Muscle of leg (tissue), 11 donors: ENCODE data around the gene TUFM. TPM values are rescaled to one million over a fixed set of nuclear protein-coding genes. Genes with fewer than 3 reads are reported as not detected.
"Not testable (repeated sequence)": the region's sequence is repeated elsewhere in the genome, so short reads cannot be mapped to it uniquely, and the experiment has no call there.

ENCODE experiments used
- DNase-seq: peaks from one replicate; pipeline ENCODE4 v3.0.0; 2013
- H3K27ac ChIP-seq: one replicate; pipeline ENCODE4 v1.5.1; 2013; ENCODE audit warnings: mild to moderate bottlenecking, low read length, control low read depth
- H3K27me3 ChIP-seq: one replicate; pipeline ENCODE4 v1.6.1; 2013; ENCODE audit warnings: low read length; ENCODE audit not compliant: control insufficient read depth, insufficient read depth
- H3K36me3 ChIP-seq: one replicate; pipeline ENCODE4 v1.6.1; 2013; ENCODE audit warnings: low read length; ENCODE audit not compliant: control insufficient read depth, insufficient read depth
- H3K4me1 ChIP-seq: one replicate; pipeline ENCODE4 v1.6.1; 2013; ENCODE audit warnings: low read length; ENCODE audit not compliant: control insufficient read depth, insufficient read depth
- H3K4me3 ChIP-seq: one replicate; pipeline ENCODE4 v1.5.1; 2013; ENCODE audit warnings: low read length, control low read depth
- H3K9me3 ChIP-seq: replicated peaks from 2 replicates; pipeline ENCODE4 v1.6.1; 2013; ENCODE audit warnings: low read depth, low read length; ENCODE audit not compliant: control insufficient read depth
- WGBS: methylation state at CpG from one replicate; pipeline ENCODE4 v1.1.5; 2013; ENCODE audit warnings: missing lambda C conversion rate; ENCODE audit not compliant: insufficient coverage; 5-methylcytosine and 5-hydroxymethylcytosine counted together
- polyA plus RNA-seq, 8 donors: library from polyadenylated mRNA; unstranded; fragments of 120-200 nt; gene quantifications; one replicate each; pipeline versions ENCODE4 v1.2.1 to v1.2.3, GENCODE V29; 2013; ENCODE audit warnings: inconsistent platforms in 1 of 8, low replicate concordance in 1 of 8; ENCODE audit not compliant: insufficient read length in 8 of 8, insufficient read depth in 1 of 8
- total RNA-seq: library from RNA; stranded (reverse); fragments of 120-200 nt; gene quantifications from one replicate; pipeline ENCODE4 v1.2.4, GENCODE V29; 2013

Gene TUFM
- total and polyA plus RNA-seq, 9 donors = 87.9 to 193 (median 161) TPM

DNA sequence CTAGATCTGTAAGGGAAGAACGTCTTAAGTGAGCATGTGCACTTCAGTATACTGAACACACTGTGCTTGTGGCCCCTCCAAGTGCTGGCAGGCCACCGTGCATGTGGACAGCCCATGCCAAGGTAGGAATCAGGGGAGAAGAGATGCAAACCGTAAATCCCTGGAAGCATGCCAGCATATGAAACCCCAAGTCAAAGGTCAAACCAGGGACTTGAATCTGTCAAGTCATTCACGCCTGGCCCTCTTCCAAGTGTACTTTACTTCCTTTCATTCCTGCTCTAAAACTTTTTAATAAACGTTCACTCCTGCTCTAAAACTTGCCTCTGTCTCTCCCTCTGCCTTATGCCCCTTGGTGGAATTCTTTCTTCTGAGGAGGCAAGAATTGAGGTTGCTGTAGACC lies 26.1 kb downstream of the TUFM start:
- WGBS = 95% methylated on average over 4 of the region's 5 CpGs
- H3K4me3 ChIP-seq = no peak overlapping the region
- DNase-seq = no peak
- H3K27me3 ChIP-seq = no peaks in the 10 kb centered on the region
- H3K27ac ChIP-seq = no peak overlapping the region
- H3K36me3 ChIP-seq = no peaks in the 10 kb centered on the region
- H3K4me1 ChIP-seq = peaks cover 10% of the 10 kb centered on the region
- no peaks in the 10 kb centered on the region for H3K9me3 ChIP-seq

DNA sequence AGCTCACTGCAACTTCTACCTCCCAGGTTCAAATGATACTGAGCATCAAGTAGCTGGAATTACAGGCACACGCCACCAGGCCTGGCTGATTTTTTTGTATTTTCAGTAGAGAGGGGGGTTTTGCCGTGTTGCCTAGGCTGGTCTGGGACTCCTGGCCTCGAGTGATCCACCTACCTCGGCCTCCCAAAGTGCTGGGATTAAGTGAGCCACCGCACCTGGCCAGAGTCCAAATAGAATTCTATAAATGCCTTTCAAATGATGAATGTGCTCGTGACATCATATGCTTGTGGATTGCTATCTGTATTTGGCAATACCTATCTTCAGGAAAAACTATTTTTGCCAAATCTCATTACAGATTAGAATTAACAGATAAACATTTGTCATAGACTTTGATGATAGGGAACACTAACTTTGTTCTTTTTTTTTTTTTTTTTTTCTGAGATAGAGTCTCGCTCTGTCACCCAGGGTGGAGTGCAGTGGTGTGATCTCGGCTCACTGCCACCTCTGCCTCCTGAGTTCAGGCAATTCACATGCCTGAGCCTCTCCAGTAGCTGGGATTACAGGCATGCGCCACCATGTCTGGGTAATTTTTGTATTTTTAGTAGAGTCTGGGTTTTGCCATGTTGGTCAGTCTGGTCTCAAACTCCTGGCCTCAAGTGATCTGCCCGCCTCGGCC lies 38.6 kb downstream of the TUFM start:
- no CpG with 5 or more reads among the region's 11 CpGs for WGBS

DNA sequence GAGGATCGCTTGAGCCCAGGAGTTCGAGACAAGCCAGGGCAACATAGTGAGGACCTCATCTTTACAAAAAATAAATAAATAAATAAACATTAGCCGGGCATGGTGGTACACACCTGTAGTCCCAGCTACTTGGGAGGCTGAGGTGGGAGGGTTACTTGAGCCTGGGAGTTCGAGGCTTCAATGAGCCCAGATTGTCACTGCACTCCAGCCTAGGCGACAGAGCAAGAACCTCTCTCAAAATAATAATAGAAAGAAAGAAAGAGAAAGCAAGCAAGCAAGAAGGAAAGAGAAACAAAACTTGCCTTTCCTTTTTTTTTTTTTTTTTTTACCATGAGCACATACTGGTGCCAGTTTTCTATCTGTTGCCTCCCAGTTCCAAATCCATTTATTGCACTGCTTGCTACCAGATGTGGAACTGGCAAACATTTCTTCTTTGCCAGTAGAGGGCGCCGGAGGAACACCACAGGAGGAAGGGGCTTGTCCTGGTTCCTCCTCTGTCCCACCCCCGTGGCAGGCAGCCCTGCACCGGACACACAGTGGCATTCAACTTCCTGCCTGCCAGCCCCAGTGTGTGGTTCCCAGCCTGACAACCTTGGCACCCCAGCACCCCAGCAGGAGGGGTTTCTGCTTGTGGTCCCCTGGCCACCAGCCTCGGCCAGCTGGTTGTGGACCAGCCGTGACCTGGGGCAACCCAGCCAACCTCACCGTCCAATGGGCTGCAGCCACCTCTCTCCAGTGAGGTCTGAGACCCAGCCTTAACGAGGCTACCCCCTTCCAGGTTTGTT lies 43.7 kb downstream of the TUFM start:
- H3K4me3 ChIP-seq, H3K36me3 ChIP-seq: not testable (repeated sequence)
- DNase-seq = peak; percentile 86

More for the DNA sequence above, 38.6 kb downstream of the TUFM start:
- not testable (repeated sequence) for H3K4me1 ChIP-seq, H3K36me3 ChIP-seq, H3K9me3 ChIP-seq, H3K4me3 ChIP-seq, DNase-seq, H3K27me3 ChIP-seq, H3K27ac ChIP-seq

More for the DNA sequence above, 43.7 kb downstream of the TUFM start:
- not testable (repeated sequence) for H3K27ac ChIP-seq, H3K9me3 ChIP-seq, H3K27me3 ChIP-seq, H3K4me1 ChIP-seq
- no CpG with 5 or more reads among the region's 13 CpGs for WGBS

Other genes starting within 250 kb of the TUFM start
- 0.58 TPM for gene SULT1A2, start 249.3 kb downstream of the TUFM start, total RNA-seq
- 1 to 10 TPM in 2 of 8 donors, under 1 TPM in 6; 0.43 to 1.1 (median 0.92) TPM for gene SULT1A2, start 249.3 kb downstream of the TUFM start, polyA plus RNA-seq
- gene SULT1A1, start 236.3 kb downstream of the TUFM start, total RNA-seq = 32.3 TPM
- 10 to 100 TPM in 6 of 8 donors, 1 to 10 TPM in 2; 5.9 to 27.4 (median 13.1) TPM for gene SULT1A1, start 236.3 kb downstream of the TUFM start, polyA plus RNA-seq
- gene NPIPB8, start 208.3 kb downstream of the TUFM start, total RNA-seq = 0.71 TPM
- gene NPIPB8, start 208.3 kb downstream of the TUFM start, polyA plus RNA-seq = 1 to 10 TPM in 1 of 8 donors, under 1 TPM in 6, not detected in 1; 0.06 to 1.4 (median 0.55) TPM
- 364 TPM for gene EIF3C, start 134.9 kb downstream of the TUFM start, total RNA-seq
- gene EIF3C, start 134.9 kb downstream of the TUFM start, polyA plus RNA-seq = 100 to 1,000 TPM; 242 to 462 (median 336) TPM
- gene NPIPB9, start 94.6 kb downstream of the TUFM start, total RNA-seq = 1.2 TPM
- 1 to 10 TPM in 3 of 8 donors, under 1 TPM in 5; 0.49 to 2.8 (median 0.85) TPM for gene NPIPB9, start 94.6 kb downstream of the TUFM start, polyA plus RNA-seq
- gene ATXN2L, start 23.3 kb downstream of the TUFM start, total RNA-seq = 27.1 TPM
- gene ATXN2L, start 23.3 kb downstream of the TUFM start, polyA plus RNA-seq = 100 to 1,000 TPM in 2 of 8 donors, 10 to 100 TPM in 6; 66.4 to 107 (median 87.2) TPM
- gene SH2B1, start 17.5 kb upstream of the TUFM start, total RNA-seq = 22.3 TPM
- 10 to 100 TPM; 33.6 to 55.8 (median 47.6) TPM for gene SH2B1, start 17.5 kb upstream of the TUFM start, polyA plus RNA-seq
- gene ATP2A1, start 32.1 kb upstream of the TUFM start, total RNA-seq = 280 TPM
- gene ATP2A1, start 32.1 kb upstream of the TUFM start, polyA plus RNA-seq = 100 to 1,000 TPM; 168 to 587 (median 468) TPM
- 11.6 TPM for gene RABEP2, start 78.9 kb upstream of the TUFM start, total RNA-seq
- 10 to 100 TPM; 13.1 to 19.3 (median 15.5) TPM for gene RABEP2, start 78.9 kb upstream of the TUFM start, polyA plus RNA-seq
- 0.13 TPM for gene CD19, start 85.6 kb upstream of the TUFM start, total RNA-seq
- gene CD19, start 85.6 kb upstream of the TUFM start, polyA plus RNA-seq = under 1 TPM; 0.12 to 0.85 (median 0.31) TPM
- gene NFATC2IP, start 104.6 kb upstream of the TUFM start, total RNA-seq = 14.2 TPM
- 10 to 100 TPM; 12.7 to 35.8 (median 20.0) TPM for gene NFATC2IP, start 104.6 kb upstream of the TUFM start, polyA plus RNA-seq
- 12.0 TPM for gene SPNS1, start 128.4 kb upstream of the TUFM start, total RNA-seq
- gene SPNS1, start 128.4 kb upstream of the TUFM start, polyA plus RNA-seq = 10 to 100 TPM; 24.9 to 33.6 (median 29.4) TPM
- 1.4 TPM for gene LAT, start 138.7 kb upstream of the TUFM start, total RNA-seq
- gene LAT, start 138.7 kb upstream of the TUFM start, polyA plus RNA-seq = 1 to 10 TPM; 1.8 to 3.9 (median 3.3) TPM